Nephron progenitor cell (in vitro differentiated cells): ENCODE data around the gene C1QTNF9B.

Experiments
- DNase-seq: peaks from one replicate; pipeline ENCODE4 v3.0.0; 2021
- H3K27ac Mint-ChIP-seq: 2 replicates; pipeline ENCODE4 v1.8.0; 2021; ENCODE audit warnings: mild to moderate bottlenecking, moderate library complexity, mixed read lengths
- H3K27me3 Mint-ChIP-seq: 2 replicates; pipeline ENCODE4 v1.8.0; 2021; ENCODE audit warnings: mild to moderate bottlenecking, low read depth, mixed read lengths; ENCODE audit not compliant: poor library complexity
- H3K36me3 Mint-ChIP-seq: 2 replicates; pipeline ENCODE4 v1.8.0; 2021; ENCODE audit warnings: low read depth, mixed read lengths
- H3K4me1 Mint-ChIP-seq: 2 replicates; pipeline ENCODE4 v1.8.0; 2021; ENCODE audit warnings: mixed read lengths
- H3K4me3 Mint-ChIP-seq: 2 replicates; pipeline ENCODE4 v1.8.0; 2021; ENCODE audit warnings: mild to moderate bottlenecking, moderate library complexity, mixed read lengths
- H3K9me3 Mint-ChIP-seq: 2 replicates; pipeline ENCODE4 v1.8.0; 2021; ENCODE audit warnings: mild to moderate bottlenecking, moderate library complexity, mixed read lengths
- TF ChIP-seq, protein P1 (sequence below): fragments of 200-600 bp; sonication (generic); IDR thresholded peaks from 2 replicates; pipeline ENCODE4 v1.5.0; 2021; ENCODE audit warnings: antibody characterized with exemption

The C1QTNF9B gene

DNA sequence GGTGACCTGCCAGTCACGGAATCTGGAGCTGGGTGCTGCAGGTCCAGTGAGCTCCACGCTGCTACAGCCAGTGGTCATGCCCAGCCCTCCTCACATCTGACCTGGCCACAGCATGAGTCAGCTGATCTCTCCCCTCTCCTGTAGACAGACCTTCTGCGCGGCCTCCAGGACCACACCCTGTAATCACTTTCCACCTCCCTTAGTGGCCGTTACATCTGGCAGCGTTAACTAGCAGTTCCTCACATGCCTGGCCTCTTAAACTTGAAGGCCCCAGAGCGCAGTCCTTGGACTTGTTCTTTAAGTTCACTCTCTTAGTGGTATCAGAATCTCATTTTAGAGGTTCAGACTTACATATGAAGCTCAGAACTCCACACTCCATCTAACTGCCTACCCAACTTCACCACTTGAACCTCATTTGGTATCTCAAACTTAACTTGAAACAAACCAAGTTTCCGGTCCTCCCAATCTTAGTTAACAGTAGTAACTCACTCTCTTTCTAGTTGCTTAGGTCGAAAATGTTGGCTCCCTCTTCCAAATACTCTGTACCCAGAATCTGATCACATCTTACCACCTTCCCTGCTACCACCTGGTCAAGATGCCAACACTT is 30.8 kb downstream of the C1QTNF9B start:
- Mint-ChIP-seq H3K27me3 (no peaks in the 10 kb centered on the region), H3K36me3 (peaks cover 4% of the 10 kb centered on the region), H3K4me3 (no peak overlapping the region), H3K27ac (no peak overlapping the region), H3K4me1 (peaks cover 8% of the 10 kb centered on the region), H3K9me3 (no peaks in the 10 kb centered on the region)
- DNase-seq: no peak
- TF ChIP-seq, protein P1, sequence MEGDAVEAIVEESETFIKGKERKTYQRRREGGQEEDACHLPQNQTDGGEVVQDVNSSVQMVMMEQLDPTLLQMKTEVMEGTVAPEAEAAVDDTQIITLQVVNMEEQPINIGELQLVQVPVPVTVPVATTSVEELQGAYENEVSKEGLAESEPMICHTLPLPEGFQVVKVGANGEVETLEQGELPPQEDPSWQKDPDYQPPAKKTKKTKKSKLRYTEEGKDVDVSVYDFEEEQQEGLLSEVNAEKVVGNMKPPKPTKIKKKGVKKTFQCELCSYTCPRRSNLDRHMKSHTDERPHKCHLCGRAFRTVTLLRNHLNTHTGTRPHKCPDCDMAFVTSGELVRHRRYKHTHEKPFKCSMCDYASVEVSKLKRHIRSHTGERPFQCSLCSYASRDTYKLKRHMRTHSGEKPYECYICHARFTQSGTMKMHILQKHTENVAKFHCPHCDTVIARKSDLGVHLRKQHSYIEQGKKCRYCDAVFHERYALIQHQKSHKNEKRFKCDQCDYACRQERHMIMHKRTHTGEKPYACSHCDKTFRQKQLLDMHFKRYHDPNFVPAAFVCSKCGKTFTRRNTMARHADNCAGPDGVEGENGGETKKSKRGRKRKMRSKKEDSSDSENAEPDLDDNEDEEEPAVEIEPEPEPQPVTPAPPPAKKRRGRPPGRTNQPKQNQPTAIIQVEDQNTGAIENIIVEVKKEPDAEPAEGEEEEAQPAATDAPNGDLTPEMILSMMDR: no peak

DNA sequence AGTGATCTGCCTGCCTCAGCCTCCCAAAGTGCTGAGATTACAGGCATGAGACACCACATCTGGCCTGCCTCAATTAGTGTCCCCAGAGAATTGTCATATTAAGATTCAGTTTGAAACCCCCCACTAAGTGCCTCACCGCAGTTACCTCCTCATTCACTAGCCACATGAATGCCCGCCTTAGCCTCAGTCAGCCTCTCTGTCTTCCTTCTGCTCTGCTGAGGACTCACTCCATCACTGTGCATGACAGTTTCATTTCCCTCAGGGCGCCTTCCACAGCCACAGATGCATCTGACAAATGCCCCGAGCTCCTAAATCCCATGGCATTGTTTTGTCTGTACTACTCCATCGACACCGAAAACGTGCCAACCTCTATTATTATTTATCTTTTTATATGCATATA is 31.4 kb downstream of the C1QTNF9B start:
- TF ChIP-seq, protein P1: no peak

DNA sequence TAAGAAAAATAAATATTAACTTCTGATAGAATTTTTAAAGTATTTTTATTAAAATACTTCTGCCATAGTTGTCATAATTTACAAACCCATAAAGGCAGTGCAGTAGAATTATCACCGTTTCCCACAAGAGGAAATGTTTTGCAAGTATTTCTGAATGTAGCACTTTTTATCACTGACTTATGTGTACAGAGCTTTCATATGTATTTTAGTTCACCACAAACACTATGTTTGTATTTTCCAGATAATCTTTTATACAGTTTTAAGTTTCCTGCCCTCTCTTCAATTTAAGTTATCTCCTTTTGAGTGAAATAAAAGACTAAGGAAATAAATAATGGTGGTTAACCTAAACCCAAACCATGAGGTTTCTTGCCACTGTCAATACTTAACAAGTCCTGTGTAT is 32.3 kb downstream of the C1QTNF9B start:
- no peak for DNase-seq
- Mint-ChIP-seq H3K9me3 (no peaks in the 10 kb centered on the region), H3K36me3 (peaks cover 13% of the 10 kb centered on the region), H3K27ac (no peak overlapping the region), H3K4me3 (no peak overlapping the region), H3K4me1 (peaks cover 14% of the 10 kb centered on the region), H3K27me3 (no peaks in the 10 kb centered on the region)
- TF ChIP-seq, protein P1: no peak

More for the DNA sequence above, 31.4 kb downstream of the C1QTNF9B start:
- no peak overlapping the region for H3K27ac Mint-ChIP-seq
- H3K36me3 Mint-ChIP-seq: peaks cover 4% of the 10 kb centered on the region
- no peaks in the 10 kb centered on the region for H3K27me3 Mint-ChIP-seq
- no peak for DNase-seq
- no peaks in the 10 kb centered on the region for H3K9me3 Mint-ChIP-seq
- H3K4me1 Mint-ChIP-seq: peaks cover 6% of the 10 kb centered on the region
- H3K4me3 Mint-ChIP-seq: no peak overlapping the region

DNA sequence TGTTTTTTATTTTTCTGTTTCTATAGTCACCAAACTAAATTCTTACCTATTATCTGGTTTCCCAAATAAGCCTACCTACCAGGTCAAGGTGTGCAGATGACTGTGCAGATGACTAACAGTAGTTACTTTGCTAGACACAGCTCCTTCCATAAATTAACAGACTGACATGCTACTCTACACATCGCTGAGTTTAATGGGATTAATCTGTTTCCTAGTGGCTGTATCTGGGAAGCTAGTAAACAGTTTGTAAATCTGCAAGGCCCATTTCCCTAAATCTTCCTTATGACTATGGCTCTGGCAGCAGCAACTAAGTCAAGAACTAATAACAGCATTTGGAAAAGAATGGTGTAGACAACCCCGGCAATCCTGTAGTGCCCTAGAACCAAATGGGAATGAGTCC is 36.0 kb downstream of the C1QTNF9B start:
- H3K4me1 Mint-ChIP-seq: peaks cover 19% of the 10 kb centered on the region
- TF ChIP-seq, protein P1: no peak
- no peak overlapping the region for H3K27ac Mint-ChIP-seq
- no peaks in the 10 kb centered on the region for H3K27me3 Mint-ChIP-seq
- H3K9me3 Mint-ChIP-seq: no peaks in the 10 kb centered on the region
- no peak overlapping the region for H3K4me3 Mint-ChIP-seq
- peaks cover 29% of the 10 kb centered on the region for H3K36me3 Mint-ChIP-seq
- no peak for DNase-seq

DNA sequence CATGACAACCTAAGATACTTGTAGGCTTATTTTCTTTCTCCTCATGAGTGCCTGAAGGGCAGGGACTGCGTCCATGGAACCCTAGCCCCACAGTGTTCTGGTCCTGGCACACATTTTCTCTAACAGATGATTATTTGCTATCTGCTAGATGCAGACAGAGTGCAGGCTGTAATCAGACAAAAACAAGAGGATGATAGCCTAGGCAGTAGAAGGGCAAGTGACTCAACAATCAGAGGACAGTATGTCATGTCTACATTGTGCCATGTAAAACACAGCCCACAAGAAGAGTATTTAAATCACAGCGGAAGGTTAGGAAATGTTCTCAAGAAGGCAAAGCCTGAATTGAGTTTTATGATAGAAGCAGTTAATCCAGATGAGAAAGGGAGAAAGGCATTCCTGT is 37.4 kb downstream of the C1QTNF9B start:
- DNase-seq: no peak
- H3K36me3 Mint-ChIP-seq: peaks cover 37% of the 10 kb centered on the region
- no peak overlapping the region for H3K4me3 Mint-ChIP-seq
- no peaks in the 10 kb centered on the region for H3K27me3 Mint-ChIP-seq
- peaks cover 29% of the 10 kb centered on the region for H3K4me1 Mint-ChIP-seq
- TF ChIP-seq, protein P1: no peak
- H3K9me3 Mint-ChIP-seq: no peaks in the 10 kb centered on the region
- no peak overlapping the region for H3K27ac Mint-ChIP-seq

DNA sequence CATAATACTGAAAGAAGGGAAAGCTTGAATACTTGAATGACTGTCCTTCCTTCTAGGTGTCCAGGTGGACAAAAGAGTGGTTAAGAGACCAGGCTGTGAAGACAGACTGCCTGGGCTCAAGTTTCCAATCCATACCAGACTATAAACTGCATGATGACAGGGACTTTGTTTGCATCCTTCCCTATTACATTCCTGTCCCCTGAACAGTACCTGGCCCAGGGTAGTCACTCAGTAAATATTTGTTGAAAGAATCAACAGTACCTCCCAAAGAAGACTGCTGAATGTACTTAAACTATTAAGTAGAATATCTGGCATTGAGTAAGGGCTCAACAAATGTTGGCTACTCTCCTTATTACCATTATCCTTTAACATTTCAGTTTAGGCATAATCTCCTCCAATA is 37.8 kb downstream of the C1QTNF9B start:
- Mint-ChIP-seq H3K36me3 (peaks cover 39% of the 10 kb centered on the region), H3K4me1 (peaks cover 29% of the 10 kb centered on the region), H3K9me3 (no peaks in the 10 kb centered on the region)

More for the DNA sequence above, 37.8 kb downstream of the C1QTNF9B start:
- Mint-ChIP-seq H3K27ac (no peak overlapping the region), H3K27me3 (no peaks in the 10 kb centered on the region), H3K4me3 (no peak overlapping the region)
- no peak for DNase-seq
- TF ChIP-seq, protein P1: no peak
